HG03342 (cell line): Measurements from ENCODE around the gene LHB.
"Not testable (repeated sequence)": the region's sequence is repeated elsewhere in the genome, so short reads cannot be mapped to it uniquely, and the experiment has no call there.

Experiments
- ATAC-seq: cut with Tn5 transposase; IDR thresholded peaks from one replicate; pipeline ENCODE4 v1.9.1; 2021; ENCODE audit warnings: mild to moderate bottlenecking, moderate library complexity; ENCODE audit not compliant: unreplicated experiment

The LHB gene

DNA sequence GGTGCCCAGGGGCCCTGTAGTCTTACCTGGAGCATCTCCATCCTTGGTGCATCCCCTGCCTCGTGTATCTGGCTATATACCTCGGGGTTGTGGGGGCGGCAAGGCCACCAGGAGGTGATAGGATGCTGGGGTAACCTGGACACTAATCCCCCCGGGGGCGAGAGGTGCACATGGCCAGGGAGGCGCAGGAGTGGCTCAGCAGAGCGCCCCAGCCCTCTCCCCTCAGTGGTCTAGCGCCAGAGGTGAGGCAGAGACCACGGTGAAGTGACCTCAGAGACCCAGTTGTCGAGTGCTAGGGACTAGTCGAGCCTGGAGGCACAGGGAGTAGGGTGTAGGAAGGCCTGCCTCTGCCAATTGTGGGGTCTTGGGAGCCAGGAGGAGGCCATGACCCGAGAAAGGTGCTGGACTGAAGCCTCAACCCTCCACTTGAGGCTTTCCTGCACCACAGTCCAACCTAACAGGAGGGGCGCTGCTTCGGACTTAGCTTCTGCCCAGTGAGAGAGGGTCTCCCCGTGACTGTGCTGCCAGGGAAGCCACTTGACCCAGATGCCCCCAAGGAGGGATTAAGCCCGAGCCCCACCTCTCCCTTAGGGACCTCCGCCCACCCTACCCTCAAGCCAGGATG, at the start of gene LHB:
Gene LHB, minus strand, starts transcription at position 51 of the 625 bp plus-strand sequence. Its CDS starts 10 bp downstream, at position 41.
- no peak for ATAC-seq

DNA sequence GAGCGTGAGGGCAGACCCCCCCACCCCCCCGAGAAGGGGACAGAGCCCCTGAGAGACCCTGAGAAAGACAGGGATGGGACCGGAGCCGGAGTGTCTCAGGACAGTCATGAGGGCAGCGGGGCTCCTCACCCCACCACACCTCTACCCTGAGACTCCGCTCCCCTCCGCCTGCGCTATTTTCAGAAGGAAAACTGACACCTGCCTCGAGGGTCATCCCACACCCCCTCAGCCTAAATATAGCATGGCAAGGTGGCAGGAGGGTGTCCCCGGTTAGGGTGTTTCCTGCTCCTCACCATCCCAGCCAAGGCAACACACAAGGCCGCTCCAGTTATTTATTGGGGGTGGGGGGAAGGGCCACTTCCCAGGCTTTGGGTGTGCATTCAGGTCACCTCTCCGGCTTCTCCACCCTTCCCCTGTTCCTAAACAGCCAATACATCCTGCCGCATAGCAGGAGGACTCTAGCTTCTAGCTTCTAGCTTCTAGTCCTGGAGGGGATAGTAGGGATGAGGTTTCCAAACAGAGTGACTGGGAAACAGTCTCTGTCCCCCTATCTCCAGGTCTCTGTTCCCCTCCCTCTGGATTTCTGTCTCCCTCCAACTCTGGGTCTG, 49.1 kb upstream of the LHB start:
- ATAC-seq, result no peak

GRCh38 chr19:49064768-49065611, 48.1 kb upstream of the LHB start, which contains the start of gene NTF4:
Gene NTF4 (minus strand): TSS chr19:49064818. CDS start chr19:49061997, 2,821 bp downstream.
- ATAC-seq, result no peak

DNA sequence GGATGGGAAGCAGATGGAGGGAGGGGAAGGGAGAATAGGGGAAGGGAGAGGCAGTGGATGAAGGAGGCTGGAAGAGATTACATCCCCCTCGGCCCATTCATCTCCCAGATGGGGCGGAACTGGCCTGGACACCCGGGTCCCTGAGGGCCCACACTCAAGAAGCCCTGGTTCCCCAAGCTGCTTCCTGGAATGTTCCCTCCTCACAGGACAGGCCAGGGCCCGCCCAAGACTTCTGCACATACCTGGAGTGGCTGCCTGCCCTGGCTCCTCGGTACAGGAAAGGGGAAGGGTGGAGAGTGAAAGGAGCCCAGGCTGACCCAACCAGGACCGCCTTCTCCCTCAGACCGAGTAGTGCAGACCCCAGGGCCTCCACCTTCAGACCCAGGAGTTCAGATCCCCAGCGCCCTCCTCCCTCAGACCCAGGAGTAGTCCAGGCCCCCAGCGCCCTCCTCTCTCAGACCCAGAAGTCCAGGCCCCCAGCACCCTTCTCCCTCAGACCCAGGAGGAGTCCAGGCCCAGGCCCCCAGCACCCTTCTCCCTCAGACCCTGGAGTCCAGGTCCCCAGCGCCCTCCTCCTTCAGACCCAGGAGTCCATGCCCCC, 47.2 kb upstream of the LHB start:
- ATAC-seq, result no peak

DNA sequence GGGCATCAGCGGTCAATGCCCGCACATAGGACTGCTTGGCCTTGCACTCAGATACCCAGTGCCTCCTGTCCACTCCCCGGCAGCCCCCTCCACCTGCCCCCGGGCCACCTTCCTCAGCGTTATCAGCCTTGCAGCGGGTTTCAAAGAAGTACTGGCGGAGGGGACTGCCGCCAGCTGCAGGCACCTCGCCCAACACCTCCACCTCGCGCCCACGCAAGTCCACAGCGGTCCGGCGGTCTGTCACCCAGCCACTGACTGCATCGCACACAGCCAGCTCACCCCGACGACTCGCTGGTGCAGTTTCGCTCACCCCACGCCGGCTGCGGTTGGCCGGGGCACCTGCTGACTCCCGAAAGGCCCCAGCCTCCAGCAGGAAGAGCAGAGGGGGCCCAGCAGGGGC, 44.6 kb upstream of the LHB start:
- no peak for ATAC-seq

DNA sequence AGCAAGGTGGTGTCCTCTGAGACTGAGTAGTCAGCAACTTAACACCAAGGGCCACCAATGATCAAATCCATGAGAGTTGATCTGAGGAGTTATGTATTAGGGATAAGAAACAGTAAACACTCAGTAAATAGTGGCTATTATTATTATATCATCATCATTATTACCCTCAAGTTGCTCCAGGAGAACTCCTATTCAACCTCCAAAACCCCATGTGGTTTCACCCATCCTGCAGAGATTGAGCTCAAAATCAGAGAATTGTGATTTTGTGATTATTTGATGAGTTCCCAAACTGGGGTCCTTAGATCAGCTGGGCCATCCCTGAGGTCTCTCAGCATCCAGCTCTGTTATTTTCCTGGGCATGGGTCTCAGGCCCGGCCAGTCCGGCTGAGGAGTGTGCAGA, 44.1 kb upstream of the LHB start:
- ATAC-seq, result no peak

GRCh38 chr19:49059053-49059452, 42.2 kb upstream of the LHB start:
- no peak for ATAC-seq

DNA sequence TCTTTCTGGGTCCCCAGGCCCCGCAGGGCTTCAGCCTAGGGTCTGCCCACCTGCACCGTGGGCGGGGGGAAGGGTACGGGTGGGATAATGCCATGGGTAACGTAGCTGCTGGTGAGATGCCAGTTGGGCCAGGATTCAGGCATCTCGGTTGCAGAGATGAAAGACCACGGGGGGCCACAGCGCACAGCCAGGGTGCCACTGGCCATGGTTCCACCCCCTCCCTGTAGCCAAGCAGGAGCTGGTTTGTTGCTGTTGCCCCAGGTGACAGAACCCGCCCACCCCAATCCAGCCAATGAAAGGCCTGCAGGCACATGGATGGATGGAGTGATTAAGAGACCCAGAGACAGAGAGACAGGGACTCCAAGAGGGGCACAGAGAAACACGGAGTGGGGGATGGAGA, 41.7 kb upstream of the LHB start:
- ATAC-seq, result no peak

- no peak for ATAC-seq
Measured at GRCh38 chr19:49057636-49058234, 40.8 kb upstream of the LHB start, which contains the start of gene CGB7. Gene CGB7 (minus strand): TSS chr19:49057749. CDS start chr19:49055375, 2,374 bp downstream.

DNA sequence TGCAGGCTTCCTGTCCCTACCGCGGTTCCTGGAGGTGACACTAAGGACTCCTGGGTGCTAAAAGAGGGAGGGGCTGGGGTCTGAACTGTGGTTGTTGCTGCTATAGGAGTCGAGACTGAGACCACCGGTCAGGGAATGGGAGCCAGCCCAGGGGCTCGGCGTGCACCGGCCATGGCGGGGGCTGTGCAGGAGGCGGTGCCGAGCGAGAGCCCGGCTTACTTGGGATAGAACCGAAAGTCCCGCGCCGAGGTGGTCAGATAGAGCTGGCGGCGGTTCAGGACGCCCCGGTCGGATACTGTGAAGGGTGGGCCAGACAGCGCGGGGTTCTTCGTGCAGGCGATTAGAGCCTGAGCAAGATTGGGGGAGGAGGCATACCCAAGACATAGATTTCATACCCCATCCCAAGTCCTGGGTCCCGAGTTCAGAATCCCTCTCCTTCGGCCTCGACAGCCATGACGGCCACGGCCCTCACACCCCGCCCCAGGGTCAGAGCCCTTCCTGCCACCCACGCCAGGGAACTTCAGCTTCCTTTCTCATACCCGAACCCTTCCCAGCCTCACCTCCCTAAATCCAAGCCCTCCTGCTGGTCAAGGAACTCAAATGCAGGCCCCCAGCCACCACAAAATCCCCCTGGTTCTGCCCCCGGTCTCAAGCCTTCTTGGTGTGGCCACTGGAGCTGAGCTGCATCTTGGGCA, 40.2 kb upstream of the LHB start:
- not testable (repeated sequence) for ATAC-seq

GRCh38 chr19:49056101-49056901, 39.4 kb upstream of the LHB start:
- ATAC-seq, result no peak

- ATAC-seq, result not testable (repeated sequence)
Measured at GRCh38 chr19:49050376-49051033, 33.6 kb upstream of the LHB start.

DNA sequence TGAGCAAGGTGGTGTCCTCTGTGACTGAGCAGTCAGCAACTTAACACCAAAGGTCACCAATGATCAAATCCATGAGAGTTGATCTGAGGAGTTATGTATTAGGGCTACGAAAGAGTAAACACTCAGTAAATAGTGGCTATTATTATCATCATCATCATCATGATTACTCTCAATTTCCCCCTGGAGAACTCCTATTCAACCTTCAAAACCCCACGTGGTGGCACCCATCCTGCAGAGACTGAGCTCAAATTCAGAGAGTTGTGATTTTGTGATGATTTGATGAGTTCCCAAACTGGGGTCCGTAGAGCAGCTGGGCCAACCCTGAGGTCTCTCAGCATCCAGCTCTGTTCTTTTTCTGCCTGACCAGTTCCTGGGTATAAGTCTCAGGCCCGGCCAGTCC, 32.9 kb upstream of the LHB start:
- ATAC-seq, result not testable (repeated sequence)

DNA sequence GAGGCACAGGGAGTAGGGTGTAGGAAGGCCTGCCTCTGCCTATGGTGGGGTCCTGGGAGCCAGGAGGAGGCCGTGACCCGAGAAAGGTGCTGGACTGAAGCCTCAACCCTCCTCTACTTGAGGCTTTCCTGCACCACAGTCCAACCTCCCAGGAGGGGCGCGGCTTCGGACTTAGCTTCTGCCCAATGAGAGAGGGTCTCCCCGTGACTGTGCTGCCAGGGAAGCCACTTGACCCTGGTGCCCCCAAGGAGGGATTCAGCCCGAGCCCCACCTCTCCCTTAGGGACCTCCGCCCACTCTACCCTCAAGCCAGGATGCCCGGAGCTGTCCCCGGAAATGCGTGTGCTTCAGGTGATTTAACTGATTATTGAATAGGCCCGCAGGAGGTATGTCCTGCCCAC, 32.1 kb upstream of the LHB start, which contains the start of gene CGB8:
Gene CGB8, minus strand, starts transcription at position 101 of the 400 bp plus-strand sequence. CDS start 372 bp downstream, outside the sequence.
- not testable (repeated sequence) for ATAC-seq

GRCh38 chr19:49043548-49043947, 26.7 kb upstream of the LHB start, which contains the start of gene CGB5:
Gene CGB5 (plus strand): TSS chr19:49043848. CDS start chr19:49044210, 362 bp downstream.
- not testable (repeated sequence) for ATAC-seq

GRCh38 chr19:49042666-49043065, 25.8 kb upstream of the LHB start:
- not testable (repeated sequence) for ATAC-seq

- no peak for ATAC-seq
Measured at GRCh38 chr19:49042177-49042576, 25.3 kb upstream of the LHB start.

GRCh38 chr19:49039736-49040135, 22.8 kb upstream of the LHB start:
- ATAC-seq, result not testable (repeated sequence)
